Ishikawa (cell line): ENCODE data around the gene ZNF184.

Experiments
- EP300 ChIP-seq: IDR thresholded peaks from 2 replicates; pipeline ENCODE4 v1.6.1; 2012; ENCODE audit warnings: borderline replicate concordance
- NFIC ChIP-seq: IDR thresholded peaks from 2 replicates; pipeline ENCODE4 v1.6.1; 2012
- TAF1 ChIP-seq: IDR thresholded peaks from 2 replicates; pipeline ENCODE4 v1.6.1; 2012; ENCODE audit warnings: low read depth, mild to moderate bottlenecking
- TEAD4 ChIP-seq: IDR thresholded peaks from 2 replicates; pipeline ENCODE4 v1.6.1; 2012
- TF ChIP-seq, protein P1 (sequence below): IDR thresholded peaks from 2 replicates; pipeline ENCODE4 v1.6.1; 2012
- TF ChIP-seq, protein P2 (sequence below): IDR thresholded peaks from 2 replicates; pipeline ENCODE4 v1.6.1; 2012
- TF ChIP-seq, protein P3 (sequence below): IDR thresholded peaks from 2 replicates; pipeline ENCODE4 v1.6.1; 2012; ENCODE audit warnings: low read depth, mild to moderate bottlenecking

DNA sequence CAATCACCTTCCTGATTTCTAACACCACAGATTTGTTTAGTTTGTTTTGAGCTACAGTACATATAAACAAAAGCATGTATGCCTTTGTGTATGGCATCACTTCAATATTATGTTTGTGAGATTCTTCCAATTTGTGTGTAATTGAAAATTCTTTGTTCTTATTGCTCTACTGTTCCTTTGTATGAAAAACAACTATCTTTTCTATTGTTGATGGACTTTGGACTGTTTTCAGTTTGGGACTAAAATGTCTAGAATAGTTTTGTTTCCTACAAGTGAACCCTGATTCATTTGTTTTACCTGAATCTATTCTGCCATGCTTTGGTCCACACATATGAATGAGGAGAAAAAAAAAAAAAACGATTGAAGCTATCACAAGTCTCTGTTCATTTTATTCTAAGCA is 21.2 kb upstream of the ZNF184 start:
- TF ChIP-seq, protein P1, sequence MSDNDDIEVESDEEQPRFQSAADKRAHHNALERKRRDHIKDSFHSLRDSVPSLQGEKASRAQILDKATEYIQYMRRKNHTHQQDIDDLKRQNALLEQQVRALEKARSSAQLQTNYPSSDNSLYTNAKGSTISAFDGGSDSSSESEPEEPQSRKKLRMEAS, result no peak
- TF ChIP-seq, protein P2, sequence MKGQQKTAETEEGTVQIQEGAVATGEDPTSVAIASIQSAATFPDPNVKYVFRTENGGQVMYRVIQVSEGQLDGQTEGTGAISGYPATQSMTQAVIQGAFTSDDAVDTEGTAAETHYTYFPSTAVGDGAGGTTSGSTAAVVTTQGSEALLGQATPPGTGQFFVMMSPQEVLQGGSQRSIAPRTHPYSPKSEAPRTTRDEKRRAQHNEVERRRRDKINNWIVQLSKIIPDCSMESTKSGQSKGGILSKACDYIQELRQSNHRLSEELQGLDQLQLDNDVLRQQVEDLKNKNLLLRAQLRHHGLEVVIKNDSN, result no peak
- TF ChIP-seq, protein P3, sequence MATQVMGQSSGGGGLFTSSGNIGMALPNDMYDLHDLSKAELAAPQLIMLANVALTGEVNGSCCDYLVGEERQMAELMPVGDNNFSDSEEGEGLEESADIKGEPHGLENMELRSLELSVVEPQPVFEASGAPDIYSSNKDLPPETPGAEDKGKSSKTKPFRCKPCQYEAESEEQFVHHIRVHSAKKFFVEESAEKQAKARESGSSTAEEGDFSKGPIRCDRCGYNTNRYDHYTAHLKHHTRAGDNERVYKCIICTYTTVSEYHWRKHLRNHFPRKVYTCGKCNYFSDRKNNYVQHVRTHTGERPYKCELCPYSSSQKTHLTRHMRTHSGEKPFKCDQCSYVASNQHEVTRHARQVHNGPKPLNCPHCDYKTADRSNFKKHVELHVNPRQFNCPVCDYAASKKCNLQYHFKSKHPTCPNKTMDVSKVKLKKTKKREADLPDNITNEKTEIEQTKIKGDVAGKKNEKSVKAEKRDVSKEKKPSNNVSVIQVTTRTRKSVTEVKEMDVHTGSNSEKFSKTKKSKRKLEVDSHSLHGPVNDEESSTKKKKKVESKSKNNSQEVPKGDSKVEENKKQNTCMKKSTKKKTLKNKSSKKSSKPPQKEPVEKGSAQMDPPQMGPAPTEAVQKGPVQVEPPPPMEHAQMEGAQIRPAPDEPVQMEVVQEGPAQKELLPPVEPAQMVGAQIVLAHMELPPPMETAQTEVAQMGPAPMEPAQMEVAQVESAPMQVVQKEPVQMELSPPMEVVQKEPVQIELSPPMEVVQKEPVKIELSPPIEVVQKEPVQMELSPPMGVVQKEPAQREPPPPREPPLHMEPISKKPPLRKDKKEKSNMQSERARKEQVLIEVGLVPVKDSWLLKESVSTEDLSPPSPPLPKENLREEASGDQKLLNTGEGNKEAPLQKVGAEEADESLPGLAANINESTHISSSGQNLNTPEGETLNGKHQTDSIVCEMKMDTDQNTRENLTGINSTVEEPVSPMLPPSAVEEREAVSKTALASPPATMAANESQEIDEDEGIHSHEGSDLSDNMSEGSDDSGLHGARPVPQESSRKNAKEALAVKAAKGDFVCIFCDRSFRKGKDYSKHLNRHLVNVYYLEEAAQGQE, result no peak
- TF ChIP-seq TAF1 (no peak), EP300 (no peak), TEAD4 (no peak), NFIC (no peak)
